NCI-H510A treated with DMSO at 0.1 percent for 48 hours (cell line): ENCODE data around the gene F7.

Source experiments
- DNase-seq: peaks from one replicate; lab custom pipeline; 2025; lab: John Stamatoyannopoulos, UW

The F7 gene

GRCh38 chr13:113118261-113119021, 12.8 kb downstream of the F7 start:
- DNase-seq: no peak

GRCh38 chr13:113119166-113119821, 13.7 kb downstream of the F7 start:
- no peak for DNase-seq

GRCh38 chr13:113119822-113120189, 14.2 kb downstream of the F7 start:
- DNase-seq: no peak

- DNase-seq: no peak
Measured at GRCh38 chr13:113120300-113121182, 14.9 kb downstream of the F7 start.

- no peak for DNase-seq
Measured at GRCh38 chr13:113121183-113121927, 15.8 kb downstream of the F7 start.

- no peak for DNase-seq
Measured at GRCh38 chr13:113121928-113122471, 16.4 kb downstream of the F7 start.

GRCh38 chr13:113122550-113123225, 17.1 kb downstream of the F7 start, which contains the start of gene F10:
F10 (plus strand) TSS chr13:113122799; CDS start chr13:113122856, 57 bp downstream.
- DNase-seq: peak; percentile 21

GRCh38 chr13:113123226-113124201, 17.9 kb downstream of the F7 start:
- DNase-seq: no peak

- no peak for DNase-seq
Measured at GRCh38 chr13:113124211-113124970, 18.8 kb downstream of the F7 start.

- no peak for DNase-seq
Measured at GRCh38 chr13:113125506-113126264, 20.1 kb downstream of the F7 start.

GRCh38 chr13:113126265-113127150, 20.9 kb downstream of the F7 start:
- DNase-seq: no peak

GRCh38 chr13:113129480-113129879, 23.9 kb downstream of the F7 start:
- DNase-seq: no peak

- no peak for DNase-seq
Measured at GRCh38 chr13:113129921-113130750, 24.5 kb downstream of the F7 start.

GRCh38 chr13:113135281-113135760, 29.7 kb downstream of the F7 start:
- no peak for DNase-seq

GRCh38 chr13:113137691-113138298, 32.2 kb downstream of the F7 start:
- no peak for DNase-seq
